Activated T-helper 1 cell treated with Interleukin-2 at 50 U/mL for 16 hours (primary cell): Measurements from ENCODE around the gene IPPK.
A peak's percentile ranks its signal among the peaks of the same experiment; 100 is the strongest.

ENCODE experiments used
- DNase-seq: peaks from one replicate; pipeline ENCODE4 v3.0.0-alpha.2; 2020; ENCODE audit warnings: low read depth

The IPPK gene

GRCh38 chr9:92685022-92685421 is 15.1 kb upstream of the IPPK start:
- DNase-seq: no peak

GRCh38 chr9:92682269-92682668 is 12.3 kb upstream of the IPPK start:
- no peak for DNase-seq

- no peak for DNase-seq
Observed at GRCh38 chr9:92680166-92681119, 10.5 kb upstream of the IPPK start.

- DNase-seq: no peak
Observed at GRCh38 chr9:92679413-92680165, 9.7 kb upstream of the IPPK start.

GRCh38 chr9:92671323-92671722 is 1.4 kb upstream of the IPPK start:
- no peak for DNase-seq

GRCh38 chr9:92669527-92669889 is 423 bp downstream of the IPPK start:
- DNase-seq: peak; percentile 13

- DNase-seq: peak; percentile 6
Observed at GRCh38 chr9:92668746-92669526, 995 bp downstream of the IPPK start.

GRCh38 chr9:92666912-92667532 is 2.9 kb downstream of the IPPK start:
- no peak for DNase-seq

- no peak for DNase-seq
Observed at GRCh38 chr9:92666236-92666635, 3.7 kb downstream of the IPPK start.

- DNase-seq: no peak
Observed at GRCh38 chr9:92665836-92666235, 4.1 kb downstream of the IPPK start.

GRCh38 chr9:92664394-92665152 is 5.4 kb downstream of the IPPK start:
- DNase-seq: no peak

- DNase-seq: no peak
Observed at GRCh38 chr9:92663951-92664350, 6.0 kb downstream of the IPPK start.

- no peak for DNase-seq
Observed at GRCh38 chr9:92663126-92663525, 6.8 kb downstream of the IPPK start.

GRCh38 chr9:92661743-92662142 is 8.2 kb downstream of the IPPK start:
- no peak for DNase-seq

GRCh38 chr9:92661127-92661526 is 8.8 kb downstream of the IPPK start:
- DNase-seq: no peak

- no peak for DNase-seq
Observed at GRCh38 chr9:92660266-92660665, 9.7 kb downstream of the IPPK start.

- DNase-seq: no peak
Observed at GRCh38 chr9:92659601-92660000, 10.3 kb downstream of the IPPK start.

GRCh38 chr9:92658611-92659010 is 11.3 kb downstream of the IPPK start:
- no peak for DNase-seq

- DNase-seq: no peak
Observed at GRCh38 chr9:92658176-92658575, 11.8 kb downstream of the IPPK start.

GRCh38 chr9:92657296-92658094 is 12.4 kb downstream of the IPPK start:
- DNase-seq: no peak
